HG02588 (cell line): Measurements from ENCODE around the gene POLR1D.

Experiments used
- ATAC-seq: cut with Tn5 transposase; IDR thresholded peaks from one replicate; pipeline ENCODE4 v1.9.1; 2021; ENCODE audit warnings: mild to moderate bottlenecking, moderate library complexity; ENCODE audit not compliant: unreplicated experiment

Gene POLR1D

DNA sequence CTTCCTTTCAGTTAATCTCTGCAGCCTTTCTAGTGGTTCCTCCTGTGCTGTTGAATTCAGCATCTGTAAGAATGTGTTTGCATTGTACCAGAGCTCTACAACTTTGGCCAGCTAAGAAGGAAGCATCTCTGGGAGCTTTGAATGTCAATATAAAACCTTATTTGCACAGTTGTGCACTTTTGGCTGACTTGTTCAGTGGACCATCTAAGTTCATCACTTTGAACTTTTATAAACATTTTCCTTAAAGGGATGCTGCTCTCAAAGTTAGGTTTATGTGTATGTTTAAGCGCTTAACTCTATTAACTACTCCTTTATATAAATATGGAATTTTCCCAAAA is 15.6 kb downstream of the POLR1D start:
- ATAC-seq, result no peak

DNA sequence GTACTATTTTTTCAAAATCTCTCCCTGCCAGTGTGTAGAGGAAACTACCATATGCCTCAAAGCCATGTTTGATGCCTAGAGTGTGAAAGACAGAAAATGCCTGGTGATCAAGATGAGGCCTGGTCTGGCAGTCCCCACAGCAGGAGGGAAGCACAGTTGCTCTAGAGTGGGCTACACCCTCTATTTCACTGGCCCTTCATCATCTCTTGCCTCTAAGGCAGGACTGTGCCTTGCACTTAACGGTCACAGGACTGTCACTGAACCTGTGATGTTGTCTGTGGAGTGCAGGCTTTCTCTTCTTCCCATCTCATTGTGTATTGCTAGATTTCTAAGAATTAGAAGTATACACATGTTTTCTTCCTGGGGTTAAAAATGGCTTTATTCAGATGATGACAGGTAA is 16.3 kb downstream of the POLR1D start:
- no peak for ATAC-seq

DNA sequence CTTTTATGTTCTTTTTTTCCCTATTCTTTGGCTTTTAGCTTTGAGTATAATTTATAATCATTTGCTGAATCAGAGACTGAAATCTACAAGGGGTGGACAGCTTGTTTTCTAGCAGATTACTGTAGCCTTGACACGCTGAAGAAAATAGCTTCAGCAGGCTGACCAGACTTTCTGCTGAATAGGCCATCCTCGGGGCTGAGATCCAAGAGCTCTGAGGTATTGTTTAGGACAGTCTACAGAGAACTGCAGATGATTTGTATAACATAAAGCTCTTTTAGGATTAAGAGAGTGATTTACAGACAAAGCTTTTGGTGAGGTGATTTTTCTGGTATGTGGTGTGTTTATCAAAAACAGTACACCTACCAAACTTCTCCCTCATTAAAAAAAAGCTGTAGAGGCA is 16.8 kb downstream of the POLR1D start:
- no peak for ATAC-seq

DNA sequence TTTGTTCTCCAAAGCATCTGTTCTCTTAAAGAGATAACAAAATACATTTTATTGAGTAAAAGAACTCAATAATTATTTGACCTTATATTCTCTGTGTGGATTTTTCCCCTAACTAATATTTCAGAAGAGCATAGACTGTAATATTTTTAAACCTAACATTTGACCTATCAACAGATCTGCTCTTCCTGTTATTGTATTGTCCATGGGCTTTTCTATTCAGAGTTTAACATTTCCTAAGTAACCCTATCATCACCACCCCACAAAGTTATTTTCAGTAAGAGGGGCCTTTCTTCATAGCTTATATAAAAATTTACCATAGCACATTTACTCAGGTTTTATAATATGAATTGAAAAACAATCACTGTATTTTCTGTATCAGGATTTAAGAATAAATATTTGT is 17.5 kb downstream of the POLR1D start:
- no peak for ATAC-seq

DNA sequence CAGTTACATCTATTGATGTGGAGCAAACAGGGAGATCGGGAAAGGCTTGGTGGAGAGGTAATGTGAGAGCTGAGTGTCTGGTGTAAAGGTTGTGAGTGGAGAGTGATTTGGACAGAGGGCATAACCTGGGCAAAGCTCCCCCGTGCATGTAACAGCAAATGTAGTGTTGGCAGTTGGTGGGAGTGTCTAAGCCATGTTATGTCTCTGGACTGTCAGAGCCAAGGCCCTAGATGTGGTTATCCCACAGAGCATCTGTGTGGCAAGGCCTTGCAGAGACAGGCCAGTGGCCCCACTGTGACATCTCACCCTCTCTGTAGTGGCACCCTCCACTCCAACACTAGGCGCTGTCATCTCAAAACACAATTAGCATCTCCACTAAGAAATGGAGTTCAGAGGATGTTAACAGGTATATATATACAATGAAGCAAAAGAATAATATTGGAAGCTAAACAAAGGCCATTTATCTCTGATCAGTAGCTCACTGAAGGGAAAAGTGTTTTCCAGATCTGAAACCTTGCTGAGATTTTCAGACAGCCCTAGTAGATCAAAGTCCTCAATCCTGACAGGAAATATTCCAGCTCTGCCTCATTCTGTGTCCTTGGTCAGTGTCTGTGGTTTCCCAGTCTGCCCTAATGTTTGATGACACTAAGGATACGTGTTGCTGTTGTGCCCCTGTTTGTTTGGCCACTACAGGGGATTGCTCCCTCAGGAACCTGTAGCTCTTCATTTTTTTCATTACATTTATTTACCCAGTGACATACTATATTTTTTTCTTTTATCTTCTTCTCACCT is 20.2 kb downstream of the POLR1D start:
- ATAC-seq, result no peak

DNA sequence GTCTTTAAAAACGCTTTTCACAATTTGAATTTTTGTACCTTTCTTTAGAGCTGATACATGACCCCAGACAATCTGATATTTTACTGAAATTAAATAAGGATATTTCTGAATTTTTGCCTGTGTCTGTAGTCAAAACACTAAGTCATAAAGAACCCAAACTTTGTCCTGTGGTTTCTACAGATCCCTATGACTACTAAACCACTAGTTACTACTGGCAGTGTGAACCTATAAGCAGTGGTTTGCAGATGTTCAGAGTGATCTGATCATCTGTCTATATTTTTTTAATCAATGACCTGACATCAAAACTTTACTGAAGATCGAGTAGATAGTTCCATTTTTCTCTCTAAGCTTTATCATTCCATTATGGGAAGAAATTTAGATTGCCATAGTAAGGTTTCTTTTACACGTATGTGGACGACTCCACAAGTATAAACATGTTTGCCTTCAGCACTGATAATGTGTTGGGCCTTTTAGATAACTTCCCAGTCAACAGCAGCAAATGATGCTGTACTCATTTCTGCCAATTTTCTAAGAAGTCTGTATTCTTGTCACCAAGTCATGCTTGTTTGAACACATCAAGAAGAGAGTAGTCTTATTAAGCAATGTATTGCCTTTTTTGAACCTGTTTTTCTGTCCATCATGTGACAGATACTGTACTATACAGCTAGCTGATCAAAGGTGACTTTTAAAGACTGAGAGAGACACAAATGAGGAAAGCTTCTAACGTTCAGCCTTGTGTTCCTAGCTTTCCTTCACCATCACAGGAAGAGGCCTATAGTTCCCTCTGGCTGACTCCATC is 21.8 kb downstream of the POLR1D start:
- ATAC-seq, result no peak

DNA sequence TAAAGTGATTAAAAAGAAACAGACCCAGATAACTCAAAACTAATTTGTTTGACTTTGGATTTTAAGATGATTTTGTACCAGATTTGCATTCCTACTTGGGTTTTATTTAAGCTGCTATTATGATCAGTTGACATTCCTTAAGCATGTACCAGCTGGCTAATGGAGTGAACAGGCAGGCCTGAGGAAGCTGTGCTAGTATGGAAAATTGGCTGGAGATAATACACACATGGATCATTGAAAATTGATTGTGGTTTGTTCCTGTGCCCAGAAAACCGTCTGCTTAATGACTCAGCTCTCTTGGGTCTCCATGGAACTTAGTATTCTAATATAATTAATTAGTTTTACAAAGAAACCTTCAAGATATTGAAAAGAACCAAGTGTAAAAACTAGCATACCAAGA is 22.6 kb downstream of the POLR1D start:
- no peak for ATAC-seq

DNA sequence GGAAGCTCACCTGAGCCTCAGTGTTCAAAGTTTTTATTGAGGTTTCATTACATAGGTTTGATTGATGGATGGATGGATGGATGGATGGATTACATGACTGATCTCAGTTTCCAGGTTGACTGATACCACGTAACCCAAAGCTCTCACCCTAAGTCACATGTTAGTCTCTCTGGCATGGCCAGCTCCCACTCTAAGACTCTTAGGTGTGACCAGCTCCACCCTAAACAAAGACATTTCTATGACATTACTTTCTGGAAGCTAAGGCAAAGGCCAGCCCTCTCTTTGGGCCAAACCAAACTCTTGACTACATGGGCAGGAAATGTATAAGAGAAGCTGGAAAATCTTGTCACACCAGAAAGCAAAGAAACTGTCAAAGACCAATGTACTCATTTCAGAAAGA is 28.6 kb downstream of the POLR1D start:
- no peak for ATAC-seq

DNA sequence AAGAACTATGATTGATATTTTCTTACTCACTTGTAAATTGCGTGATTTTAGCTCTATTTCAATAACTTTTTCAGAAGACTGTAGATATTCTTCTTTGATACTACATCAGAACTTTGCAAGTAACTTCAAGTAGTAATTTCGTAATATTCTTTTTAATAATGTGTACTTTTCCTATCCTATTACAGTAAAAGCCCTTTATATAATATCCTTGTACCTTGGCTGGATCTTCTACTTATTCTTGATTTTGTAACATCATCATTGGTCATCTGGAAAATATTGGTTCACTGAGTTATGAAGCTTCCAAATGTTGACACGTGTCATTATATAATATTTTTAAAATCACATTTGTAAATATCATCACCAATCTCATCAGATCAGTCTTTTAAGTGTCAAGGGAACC is 32.4 kb downstream of the POLR1D start:
- ATAC-seq, result no peak

DNA sequence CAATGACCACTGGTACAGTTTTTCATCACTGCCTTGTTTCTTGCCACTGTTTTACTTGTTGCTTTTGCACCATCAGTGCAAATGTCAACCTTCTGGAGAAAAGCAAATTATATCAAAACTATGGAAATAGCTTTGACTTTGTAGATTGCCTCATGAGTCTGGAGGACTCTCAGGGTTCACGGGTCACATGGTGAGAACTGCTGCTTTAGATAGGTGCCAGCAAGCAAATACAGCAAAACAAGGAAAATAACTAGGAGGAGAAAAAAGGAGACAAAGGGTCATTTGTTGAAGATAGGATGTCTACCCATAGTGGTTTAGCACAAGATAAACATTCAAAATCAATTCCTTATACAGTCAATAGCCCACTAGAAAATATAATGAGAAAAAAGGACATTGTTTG is 33.1 kb downstream of the POLR1D start:
- no peak for ATAC-seq

DNA sequence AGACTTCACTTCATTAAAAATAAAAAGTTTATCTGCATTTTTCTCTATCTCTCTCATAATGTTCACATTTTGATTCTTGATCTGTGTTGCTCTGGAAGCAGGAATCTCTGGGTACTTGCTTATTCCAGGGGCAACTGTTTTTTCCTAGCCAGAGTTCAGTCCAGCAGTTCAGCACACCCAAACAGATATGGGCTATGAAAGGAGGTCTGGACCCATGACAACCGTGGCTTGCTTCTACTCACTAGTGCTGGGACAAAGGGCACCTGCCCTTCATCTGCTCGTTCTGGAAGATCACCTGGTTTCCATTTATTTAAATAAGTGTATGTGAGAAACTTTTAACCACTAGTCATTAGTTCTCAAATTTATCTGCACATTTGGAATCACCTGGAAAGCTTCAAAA is 36.0 kb downstream of the POLR1D start:
- ATAC-seq, result no peak

DNA sequence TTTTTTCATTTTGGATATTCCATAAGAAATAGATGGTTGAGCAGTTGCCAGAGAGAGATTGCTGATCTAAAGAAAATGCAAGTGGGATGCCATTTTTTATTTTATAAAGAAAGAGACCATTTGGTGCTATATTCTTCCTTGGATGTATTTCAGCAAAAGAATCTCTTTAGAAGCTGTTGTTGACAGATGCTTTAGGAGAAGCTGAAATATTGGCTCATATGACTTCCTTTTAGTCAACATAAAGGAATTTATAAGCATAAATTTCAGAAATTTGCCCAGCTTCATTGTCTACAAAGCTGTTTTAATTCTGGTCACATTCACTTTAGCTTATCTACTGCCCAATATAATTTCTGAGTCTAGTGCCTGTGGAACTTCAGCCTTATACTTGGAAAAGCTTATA is 36.9 kb downstream of the POLR1D start:
- ATAC-seq, result no peak

DNA sequence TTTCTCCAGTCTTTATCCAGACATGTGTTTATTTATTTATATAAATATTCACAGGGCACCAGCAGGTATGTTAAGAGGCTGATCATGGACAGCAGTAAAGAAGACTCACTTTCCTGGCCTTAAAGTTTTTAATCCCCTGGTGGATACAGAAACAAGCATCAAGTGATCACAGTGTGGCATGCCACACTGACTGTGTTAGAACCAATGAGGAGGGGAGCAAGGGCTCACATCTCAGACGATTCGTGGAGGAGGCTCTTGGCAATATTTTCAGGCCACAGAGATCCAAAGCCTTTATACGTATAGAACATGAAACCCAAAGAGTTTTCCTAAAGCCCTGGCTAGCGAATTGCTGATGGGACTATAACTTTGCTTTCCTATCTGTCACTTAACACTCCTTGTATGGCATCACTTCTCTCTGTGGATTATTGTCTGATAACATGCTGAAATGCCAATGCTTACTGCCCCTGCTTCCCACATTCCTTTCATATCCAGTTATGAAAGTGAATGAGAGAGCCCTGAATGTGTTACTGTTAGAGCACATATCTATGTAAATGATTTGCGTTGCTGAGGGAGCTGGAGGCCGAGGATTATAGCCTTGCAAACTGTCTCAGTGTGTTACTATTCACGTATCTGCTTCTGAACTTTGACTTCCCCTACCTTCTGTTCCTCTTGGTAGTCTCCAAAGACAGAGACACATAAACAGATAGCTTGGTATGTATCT is 37.6 kb downstream of the POLR1D start:
- ATAC-seq, result no peak

DNA sequence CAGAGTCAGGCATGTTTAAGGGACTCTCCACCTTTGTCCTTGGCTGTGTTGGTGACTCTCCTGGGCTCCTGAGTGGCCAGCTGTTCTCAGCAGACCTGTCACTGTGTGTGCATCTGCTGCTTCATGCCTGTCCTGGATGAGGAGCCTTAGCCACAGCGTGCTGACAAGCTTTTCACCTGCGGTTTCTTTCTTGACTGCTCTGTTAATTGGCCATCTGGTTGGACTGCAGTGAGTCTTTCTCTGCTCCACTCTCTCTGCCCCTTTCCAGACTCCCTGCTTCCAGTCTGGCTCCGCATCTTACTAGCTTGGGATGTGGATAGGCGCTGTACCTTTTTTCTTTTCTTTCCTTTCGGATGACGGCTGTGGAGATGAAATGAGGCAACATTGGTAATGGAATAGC is 38.8 kb downstream of the POLR1D start:
- ATAC-seq, result no peak

DNA sequence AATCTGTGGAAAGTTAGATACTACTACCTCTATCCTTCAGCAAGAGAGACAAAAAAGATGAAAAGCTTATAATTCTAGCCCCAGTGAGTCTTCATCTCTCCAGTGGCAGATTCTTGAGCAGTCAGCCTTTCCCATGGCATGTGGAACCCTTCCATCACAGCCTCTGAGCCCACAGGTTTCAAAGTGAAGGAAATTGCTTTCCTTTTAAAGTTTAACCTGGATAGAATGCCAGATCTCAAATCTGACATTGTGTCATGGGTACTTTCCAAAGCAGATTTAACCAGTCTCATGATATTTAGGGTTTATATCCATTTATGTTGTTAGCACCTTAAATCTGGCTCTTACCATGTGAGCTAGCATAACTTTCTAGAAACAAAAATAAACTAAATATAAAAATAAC is 39.3 kb downstream of the POLR1D start:
- no peak for ATAC-seq

DNA sequence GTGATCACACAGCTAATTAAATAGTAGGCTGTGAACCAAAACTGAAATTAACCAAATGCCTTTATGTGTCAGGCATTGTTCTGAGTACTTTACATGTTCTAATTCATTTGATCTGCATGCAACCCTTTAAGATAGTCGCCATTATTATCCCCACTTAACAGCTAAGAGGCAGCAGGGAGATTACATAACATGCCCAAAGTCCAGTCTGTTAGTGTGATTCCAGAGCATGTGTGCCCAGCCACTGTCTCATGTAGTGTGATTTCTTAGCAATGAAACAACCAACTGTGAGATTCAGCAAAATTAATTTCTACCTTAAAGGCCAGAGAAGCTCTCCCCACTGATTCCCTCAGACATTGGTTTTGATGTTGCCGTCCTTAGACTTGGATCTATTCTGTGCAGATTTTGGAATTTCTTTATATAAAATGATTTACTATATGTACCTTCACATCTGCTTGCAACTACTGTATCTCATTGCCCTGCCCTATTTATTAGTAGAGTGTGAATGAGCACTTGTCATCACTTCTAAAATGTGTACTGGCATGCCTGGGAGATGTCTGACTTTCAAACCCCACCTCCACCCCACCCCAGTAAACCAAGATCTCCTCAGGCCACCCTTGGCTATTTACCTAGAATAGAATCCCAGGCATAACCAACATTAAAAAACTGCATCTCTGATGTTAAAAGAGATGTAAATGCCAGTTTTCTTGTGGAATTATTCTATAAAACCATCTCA is 41.2 kb downstream of the POLR1D start:
- ATAC-seq, result no peak

DNA sequence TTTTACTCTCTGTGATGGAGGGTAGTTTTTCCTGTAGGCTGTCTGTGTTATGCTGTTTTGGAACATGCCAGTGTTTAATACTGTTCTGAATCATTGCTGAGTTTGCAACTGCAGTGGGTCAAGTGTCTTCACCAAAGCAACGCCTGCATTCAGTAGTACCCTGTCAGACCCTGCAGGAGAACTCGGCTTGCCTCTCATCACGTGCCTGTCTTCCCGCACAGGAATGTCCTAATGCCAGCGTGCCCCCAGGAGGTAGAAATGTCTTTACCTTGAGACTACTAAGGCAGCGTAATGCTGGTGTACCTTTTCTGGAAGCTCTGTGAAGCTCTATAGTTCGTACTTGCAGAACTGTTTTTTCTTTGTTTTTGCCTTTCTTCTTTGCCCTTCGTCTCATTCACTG is 42.3 kb downstream of the POLR1D start:
- ATAC-seq, result no peak

DNA sequence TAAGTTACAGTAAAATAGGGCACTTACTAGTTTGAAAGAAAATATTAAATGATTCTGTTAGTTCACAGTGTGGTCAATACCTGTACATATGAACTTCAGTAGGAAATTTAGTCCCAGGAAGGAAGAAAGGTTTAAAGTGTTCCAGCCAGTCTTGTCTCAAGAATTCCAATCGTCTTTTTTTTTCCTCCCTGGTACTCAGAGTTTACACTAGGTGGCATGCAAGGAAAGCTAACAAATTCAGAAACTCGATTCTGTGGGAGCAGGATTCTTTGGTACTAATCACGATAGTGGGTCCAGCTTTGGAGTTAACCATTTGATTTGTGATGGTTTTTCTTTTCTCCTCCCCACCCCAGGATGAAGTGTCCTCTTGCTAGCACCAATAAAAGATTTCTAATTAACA is 43.6 kb downstream of the POLR1D start:
- no peak for ATAC-seq

DNA sequence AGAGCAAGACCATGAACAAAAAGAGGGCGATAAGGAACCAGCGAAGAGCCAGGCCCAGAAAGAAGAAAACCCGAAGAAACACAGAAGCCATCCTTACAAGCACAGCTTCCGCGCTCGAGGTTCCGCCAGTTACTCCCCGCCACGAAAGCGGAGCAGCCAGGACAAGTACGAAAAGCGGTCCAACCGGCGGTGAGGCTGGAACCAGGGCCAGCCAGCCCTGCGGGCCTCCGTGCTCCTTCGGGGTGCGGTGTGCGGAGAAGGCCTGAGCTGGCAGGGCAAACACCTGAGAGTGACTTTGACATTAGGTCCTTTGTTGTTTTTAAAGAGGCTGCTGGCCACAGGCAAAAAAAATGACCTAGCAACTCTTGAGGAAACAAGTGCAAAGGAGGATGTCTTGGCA is 44.1 kb downstream of the POLR1D start:
- no peak for ATAC-seq

DNA sequence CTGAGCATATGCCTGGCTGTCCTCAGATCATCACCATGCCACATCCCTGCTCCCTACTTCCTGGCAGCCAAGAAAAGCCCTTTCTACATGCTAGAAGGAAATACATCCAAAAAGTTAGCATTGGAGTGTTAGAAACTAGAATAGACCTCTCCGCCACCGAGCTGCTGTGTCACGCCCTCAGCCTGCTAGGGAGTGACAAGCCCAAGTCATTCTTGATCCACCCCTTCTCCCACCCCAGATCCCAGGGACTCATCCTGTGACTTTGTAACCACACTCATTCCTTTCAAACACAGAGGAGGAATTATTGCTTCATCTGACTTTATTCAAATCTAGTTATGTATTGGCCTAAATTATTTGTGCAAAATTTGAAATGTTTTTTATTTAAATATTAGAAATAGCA is 45.3 kb downstream of the POLR1D start:
- ATAC-seq, result no peak

DNA sequence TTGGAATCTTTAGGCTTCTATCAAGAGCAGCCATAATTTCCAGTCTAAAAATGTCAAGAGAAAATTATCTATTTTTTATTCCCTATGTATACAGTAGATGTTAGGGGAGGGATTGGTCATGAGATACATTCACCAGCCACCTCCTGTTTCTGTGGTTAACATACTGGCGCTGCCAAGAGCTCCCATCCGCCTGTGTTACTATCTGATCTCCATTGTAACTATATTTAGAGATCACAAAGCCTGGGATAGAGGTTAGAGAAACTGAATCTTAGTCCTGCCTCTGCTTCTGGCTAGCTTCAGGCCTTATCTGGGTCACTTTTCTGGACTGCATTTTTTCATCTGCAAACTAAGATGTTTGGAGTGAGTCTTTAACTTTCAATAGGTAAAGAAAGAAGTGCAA is 46.3 kb downstream of the POLR1D start:
- ATAC-seq, result no peak
